ENCODE results near the gene GLCE.

- TF ChIP-seq NFYB (IDR thresholded peaks at IDR 0.05; ENCODE audit: extremely low read depth, insufficient read length) (no peak), KAT8 (IDR thresholded peaks at IDR 0.05; ENCODE audit: low read depth) (no peak), TBP (optimal IDR thresholded peaks at IDR 0.05; ENCODE audit: low read depth, low read length) (no peak), BHLHE40 (IDR thresholded peaks at IDR 0.05; ENCODE audit: low read length) (no peak), ZBTB33 (CRISPR knock-in tag; IDR thresholded peaks at IDR 0.05) (no peak), NFATC3 (IDR thresholded peaks at IDR 0.05) (no peak), SMAD4 (CRISPR knock-in tag; conservative IDR thresholded peaks at IDR 0.05) (no peak), U2AF2 (optimal IDR thresholded peaks at IDR 0.05; ENCODE audit: low read depth, low read length) (no peak), HDAC6 (IDR thresholded peaks at IDR 0.05; ENCODE audit: low read depth, low read length) (no peak), SAFB2 (IDR thresholded peaks at IDR 0.05; ENCODE audit: borderline replicate concordance, low read depth, low read length, severe bottlenecking) (no peak), ZNF134 (CRISPR knock-in tag; conservative IDR thresholded peaks at IDR 0.05) (no peak)
- TF ChIP-seq, protein P1, sequence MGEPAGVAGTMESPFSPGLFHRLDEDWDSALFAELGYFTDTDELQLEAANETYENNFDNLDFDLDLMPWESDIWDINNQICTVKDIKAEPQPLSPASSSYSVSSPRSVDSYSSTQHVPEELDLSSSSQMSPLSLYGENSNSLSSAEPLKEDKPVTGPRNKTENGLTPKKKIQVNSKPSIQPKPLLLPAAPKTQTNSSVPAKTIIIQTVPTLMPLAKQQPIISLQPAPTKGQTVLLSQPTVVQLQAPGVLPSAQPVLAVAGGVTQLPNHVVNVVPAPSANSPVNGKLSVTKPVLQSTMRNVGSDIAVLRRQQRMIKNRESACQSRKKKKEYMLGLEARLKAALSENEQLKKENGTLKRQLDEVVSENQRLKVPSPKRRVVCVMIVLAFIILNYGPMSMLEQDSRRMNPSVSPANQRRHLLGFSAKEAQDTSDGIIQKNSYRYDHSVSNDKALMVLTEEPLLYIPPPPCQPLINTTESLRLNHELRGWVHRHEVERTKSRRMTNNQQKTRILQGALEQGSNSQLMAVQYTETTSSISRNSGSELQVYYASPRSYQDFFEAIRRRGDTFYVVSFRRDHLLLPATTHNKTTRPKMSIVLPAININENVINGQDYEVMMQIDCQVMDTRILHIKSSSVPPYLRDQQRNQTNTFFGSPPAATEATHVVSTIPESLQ (CRISPR knock-in tag; IDR thresholded peaks at IDR 0.05) = no peak
- TF ChIP-seq, protein P2, sequence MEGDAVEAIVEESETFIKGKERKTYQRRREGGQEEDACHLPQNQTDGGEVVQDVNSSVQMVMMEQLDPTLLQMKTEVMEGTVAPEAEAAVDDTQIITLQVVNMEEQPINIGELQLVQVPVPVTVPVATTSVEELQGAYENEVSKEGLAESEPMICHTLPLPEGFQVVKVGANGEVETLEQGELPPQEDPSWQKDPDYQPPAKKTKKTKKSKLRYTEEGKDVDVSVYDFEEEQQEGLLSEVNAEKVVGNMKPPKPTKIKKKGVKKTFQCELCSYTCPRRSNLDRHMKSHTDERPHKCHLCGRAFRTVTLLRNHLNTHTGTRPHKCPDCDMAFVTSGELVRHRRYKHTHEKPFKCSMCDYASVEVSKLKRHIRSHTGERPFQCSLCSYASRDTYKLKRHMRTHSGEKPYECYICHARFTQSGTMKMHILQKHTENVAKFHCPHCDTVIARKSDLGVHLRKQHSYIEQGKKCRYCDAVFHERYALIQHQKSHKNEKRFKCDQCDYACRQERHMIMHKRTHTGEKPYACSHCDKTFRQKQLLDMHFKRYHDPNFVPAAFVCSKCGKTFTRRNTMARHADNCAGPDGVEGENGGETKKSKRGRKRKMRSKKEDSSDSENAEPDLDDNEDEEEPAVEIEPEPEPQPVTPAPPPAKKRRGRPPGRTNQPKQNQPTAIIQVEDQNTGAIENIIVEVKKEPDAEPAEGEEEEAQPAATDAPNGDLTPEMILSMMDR (IDR thresholded peaks at IDR 0.05 in 2 of 3, conservative IDR thresholded peaks at IDR 0.05 in 1 of 3; ENCODE audit: insufficient read depth in 2 of 3, low read depth in 1 of 3, low read length in 3 of 3) = no peak
These were observed 40.7 kb downstream of the GLCE start for GRCh38 chr15:69200832-69201745.
